Mesenchymal stem cell (in vitro differentiated cells and primary cell): ENCODE data around the gene MAP7D3.

ENCODE experiments used
- DNase-seq: peaks from one replicate; pipeline ENCODE4 v3.0.0-alpha.2; 2013
- H2AFZ ChIP-seq: one replicate; pipeline ENCODE4 v1.6.1; 2013; ENCODE audit warnings: low read depth, mild to moderate bottlenecking, control low read depth, inconsistent platforms, low read length, moderate library complexity
- H2AK5ac ChIP-seq: 2 replicates; pipeline ENCODE4 v1.6.1; 2013; ENCODE audit warnings: low read length, moderate library complexity, mild to moderate bottlenecking, inconsistent platforms; ENCODE audit not compliant: severe bottlenecking
- H2BK120ac ChIP-seq: one replicate; pipeline ENCODE4 v1.6.1; 2013; ENCODE audit warnings: low read depth, mild to moderate bottlenecking, inconsistent platforms, low read length, moderate library complexity
- H2BK12ac ChIP-seq, 2 experiments: one replicate each; pipeline ENCODE4 v1.6.1; 2013; ENCODE audit warnings: inconsistent platforms in 2 of 2, low read length in 2 of 2, mild to moderate bottlenecking in 2 of 2, moderate library complexity in 2 of 2, control low read depth in 1 of 2
- H2BK15ac ChIP-seq: one replicate; pipeline ENCODE4 v1.6.1; 2013; ENCODE audit warnings: mild to moderate bottlenecking, low read depth, inconsistent platforms; ENCODE audit not compliant: poor library complexity, severe bottlenecking
- H2BK5ac ChIP-seq: 2 replicates; pipeline ENCODE4 v1.6.1; 2013; ENCODE audit warnings: low read depth, mild to moderate bottlenecking, low read length, control low read depth, inconsistent platforms; ENCODE audit not compliant: poor library complexity, severe bottlenecking
- H3K14ac ChIP-seq, 2 experiments: one replicate each; pipeline ENCODE4 v1.6.1; 2013; ENCODE audit warnings: inconsistent platforms in 2 of 2, low read length in 2 of 2, control low read depth in 1 of 2, mild to moderate bottlenecking in 1 of 2, moderate library complexity in 1 of 2
- H3K18ac ChIP-seq, 2 experiments: one replicate each; pipeline ENCODE4 v1.6.1; 2013; ENCODE audit warnings: inconsistent platforms in 2 of 2, low read length in 2 of 2, control low read depth in 1 of 2, low read depth in 1 of 2, mild to moderate bottlenecking in 1 of 2
- H3K23ac ChIP-seq, 2 experiments: one replicate each; pipeline ENCODE4 v1.6.1; 2013; ENCODE audit warnings: inconsistent platforms in 2 of 2, low read length in 2 of 2, mild to moderate bottlenecking in 2 of 2, moderate library complexity in 2 of 2, control low read depth in 1 of 2
- H3K27ac ChIP-seq: 2 replicates; pipeline ENCODE4 v1.5.1; 2013; ENCODE audit warnings: mild to moderate bottlenecking, moderate library complexity, low read length, control low read depth, inconsistent platforms; ENCODE audit not compliant: poor library complexity, severe bottlenecking
- H3K27me3 ChIP-seq, 2 experiments: 2 replicates each; pipeline versions ENCODE4 v1.6.1 to v1.7.0; 2013; ENCODE audit warnings: low read length in 2 of 2, mild to moderate bottlenecking in 2 of 2, moderate library complexity in 2 of 2, control low read depth in 1 of 2, inconsistent platforms in 1 of 2; ENCODE audit not compliant: control insufficient read depth in 1 of 2, insufficient read depth in 1 of 2
- H3K36me3 ChIP-seq, 2 experiments: 2 replicates each; pipeline versions ENCODE4 v1.6.1 to v1.7.0; 2013; ENCODE audit warnings: low read length in 2 of 2, control low read depth in 1 of 2, inconsistent platforms in 1 of 2, low read depth in 1 of 2, mild to moderate bottlenecking in 1 of 2; ENCODE audit not compliant: insufficient read depth in 2 of 2, control insufficient read depth in 1 of 2
- H3K4ac ChIP-seq, 2 experiments: one replicate each; pipeline ENCODE4 v1.6.1; 2013; ENCODE audit warnings: inconsistent platforms in 2 of 2, low read length in 2 of 2, mild to moderate bottlenecking in 2 of 2, moderate library complexity in 2 of 2, control low read depth in 1 of 2, low read depth in 1 of 2
- H3K4me1 ChIP-seq: 2 replicates; pipeline ENCODE4 v1.6.1; 2013; ENCODE audit warnings: low read depth, low read length, control low read depth; ENCODE audit not compliant: control insufficient read depth, insufficient read depth
- H3K4me2 ChIP-seq: 2 replicates; pipeline ENCODE4 v1.6.1; 2013; ENCODE audit warnings: low read length, mild to moderate bottlenecking, inconsistent platforms; ENCODE audit not compliant: poor library complexity, severe bottlenecking
- H3K4me3 ChIP-seq, 2 experiments: 2 replicates each; pipeline versions ENCODE4 v1.5.1 to v1.7.0; 2013; ENCODE audit warnings: low read length in 2 of 2, mild to moderate bottlenecking in 2 of 2, control low read depth in 1 of 2, low read depth in 1 of 2; ENCODE audit not compliant: insufficient read depth in 1 of 2
- H3K79me1 ChIP-seq: replicated peaks from 2 replicates; pipeline ENCODE4 v1.6.1; 2013; ENCODE audit warnings: mild to moderate bottlenecking, control low read depth, low read length, inconsistent platforms; ENCODE audit not compliant: poor library complexity, severe bottlenecking
- H3K9ac ChIP-seq: 2 replicates; pipeline ENCODE4 v1.7.0; 2013; ENCODE audit warnings: mild to moderate bottlenecking, low read length, moderate library complexity
- H3K9me3 ChIP-seq: 2 replicates; pipeline ENCODE4 v1.7.0; 2013; ENCODE audit warnings: mild to moderate bottlenecking, low read length; ENCODE audit not compliant: control insufficient read depth
- H4K8ac ChIP-seq: one replicate; pipeline ENCODE4 v1.6.1; 2013; ENCODE audit warnings: inconsistent platforms, mild to moderate bottlenecking, low read length, moderate library complexity
- H4K91ac ChIP-seq: one replicate; pipeline ENCODE4 v1.6.1; 2013; ENCODE audit warnings: mild to moderate bottlenecking, low read length, inconsistent platforms
- WGBS: methylation state at CpG from one replicate; pipeline ENCODE4 v1.1.7; 2013; ENCODE audit warnings: mixed read lengths; 5-methylcytosine and 5-hydroxymethylcytosine counted together

Gene MAP7D3

GRCh38 chrX:136190038-136190713 lies 61.0 kb downstream of the MAP7D3 start:
- Histone ChIP-seq H3K36me3 (peaks cover 0 to 3% of the 10 kb centered on the region in 2 experiments), H4K91ac (no peak overlapping the region), H2BK12ac (no peak overlapping the region), H3K27me3 (peaks cover 0 to 13% of the 10 kb centered on the region in 2 experiments), H3K23ac (no peak overlapping the region), H2BK15ac (no peak overlapping the region), H2BK5ac (no peak overlapping the region), H3K14ac (no peak overlapping the region), H3K4me2 (no peak overlapping the region), H3K9me3 (no peaks in the 10 kb centered on the region), H3K18ac (no peak overlapping the region), H2BK120ac (no peak overlapping the region), H3K4me3 (no peak overlapping the region), H2AFZ (no peak overlapping the region), H3K4ac (no peak overlapping the region), H3K79me1 (peaks cover 2% of the 10 kb centered on the region), H3K9ac (no peak overlapping the region), H3K27ac (no peak overlapping the region), H4K8ac (no peak overlapping the region), H2AK5ac (no peak overlapping the region), H3K4me1 (peaks cover 9% of the 10 kb centered on the region)
- no peak for DNase-seq
- WGBS, result 99% methylated on average over 8 of the region's 10 CpGs

GRCh38 chrX:136189222-136189621 lies 62.0 kb downstream of the MAP7D3 start:
- no peak for DNase-seq
- WGBS, result no CpG with 5 or more reads among the region's 2 CpGs

DNA sequence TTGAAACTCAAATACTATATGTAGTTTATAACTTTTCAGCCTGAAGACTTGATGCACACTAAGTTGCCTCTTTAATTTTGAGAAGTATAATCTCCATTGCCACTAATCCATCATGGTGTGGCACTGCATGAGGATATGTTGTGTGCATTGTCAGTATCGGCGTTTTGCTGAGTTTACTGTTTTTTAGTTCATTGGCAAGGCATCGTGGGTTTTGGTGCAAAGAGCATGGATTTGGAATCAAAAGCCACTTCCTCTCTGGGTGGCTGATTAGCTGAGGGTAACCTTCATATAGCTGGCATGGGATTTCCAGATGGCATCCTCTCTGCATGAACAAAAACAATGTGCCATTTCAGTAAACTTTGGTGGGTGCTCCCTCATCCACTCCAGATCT lies 65.2 kb downstream of the MAP7D3 start:
- H3K9me3 ChIP-seq, result no peaks in the 10 kb centered on the region
- H3K4me1 ChIP-seq, result peaks cover 5% of the 10 kb centered on the region
- H2AFZ ChIP-seq, result no peak overlapping the region
- peaks cover 2% of the 10 kb centered on the region for H3K79me1 ChIP-seq
- peak overlapping the region; percentile 85 for H3K9ac ChIP-seq
- H3K27ac ChIP-seq, result no peak overlapping the region
- no peak overlapping the region for H3K14ac ChIP-seq
- peaks cover 0 to 3% of the 10 kb centered on the region in 2 experiments for H3K36me3 ChIP-seq
- H3K4me2 ChIP-seq, result no peak overlapping the region
- H3K23ac ChIP-seq, result no peak overlapping the region
- H2BK120ac ChIP-seq, result no peak overlapping the region
- peak overlapping the region in 1 of 2 experiments; percentile 36 for H3K4me3 ChIP-seq
- H4K8ac ChIP-seq, result peak overlapping the region; percentile 69
- H2BK5ac ChIP-seq, result no peak overlapping the region
- no peak overlapping the region for H3K4ac ChIP-seq
- 94% methylated on average over 2 of the region's 3 CpGs for WGBS
- no peak overlapping the region for H3K18ac ChIP-seq
- no peak overlapping the region for H4K91ac ChIP-seq
- H2BK12ac ChIP-seq, result no peak overlapping the region
- H2BK15ac ChIP-seq, result no peak overlapping the region
- H3K27me3 ChIP-seq, result peaks cover 0 to 13% of the 10 kb centered on the region in 2 experiments
- peak overlapping the region; percentile 36 for H2AK5ac ChIP-seq
- DNase-seq, result no peak

More at GRCh38 chrX:136189222-136189621, 62.0 kb downstream of the MAP7D3 start:
- no peak overlapping the region for H3K4me2 ChIP-seq
- peaks cover 2% of the 10 kb centered on the region for H3K79me1 ChIP-seq
- H2AFZ ChIP-seq, result no peak overlapping the region
- no peak overlapping the region for H3K18ac ChIP-seq
- no peak overlapping the region for H2BK12ac ChIP-seq
- no peak overlapping the region for H3K27ac ChIP-seq
- no peaks in the 10 kb centered on the region for H3K9me3 ChIP-seq
- H3K36me3 ChIP-seq, result peaks cover 0 to 3% of the 10 kb centered on the region in 2 experiments
- H3K23ac ChIP-seq, result no peak overlapping the region
- H3K14ac ChIP-seq, result no peak overlapping the region
- H2BK5ac ChIP-seq, result no peak overlapping the region
- peaks cover 9% of the 10 kb centered on the region for H3K4me1 ChIP-seq
- H2BK15ac ChIP-seq, result no peak overlapping the region
- H2BK120ac ChIP-seq, result no peak overlapping the region
- H2AK5ac ChIP-seq, result no peak overlapping the region
- no peak overlapping the region for H3K4me3 ChIP-seq
- no peak overlapping the region for H3K9ac ChIP-seq
- H4K91ac ChIP-seq, result no peak overlapping the region
- no peak overlapping the region for H3K4ac ChIP-seq
- peaks cover 0 to 9% of the 10 kb centered on the region in 2 experiments for H3K27me3 ChIP-seq
- H4K8ac ChIP-seq, result no peak overlapping the region

GRCh38 chrX:136185401-136186022 lies 65.7 kb downstream of the MAP7D3 start:
- no peak overlapping the region for H4K8ac ChIP-seq
- H3K36me3 ChIP-seq, result no peaks in the 10 kb centered on the region
- 0% methylated on average over 4 of the region's 8 CpGs for WGBS
- no peaks in the 10 kb centered on the region for H3K9me3 ChIP-seq
- peak overlapping the region in 1 of 2 experiments; percentile 36 for H3K4me3 ChIP-seq
- H3K9ac ChIP-seq, result peak overlapping the region; percentile 85
- H3K79me1 ChIP-seq, result peaks cover 2% of the 10 kb centered on the region
- no peak overlapping the region for H3K4ac ChIP-seq
- peak; percentile 63 for DNase-seq
- H2BK12ac ChIP-seq, result no peak overlapping the region
- no peak overlapping the region for H3K14ac ChIP-seq
- H3K27me3 ChIP-seq, result peaks cover 0 to 13% of the 10 kb centered on the region in 2 experiments
- no peak overlapping the region for H3K4me2 ChIP-seq
- H2BK120ac ChIP-seq, result no peak overlapping the region
- H2AFZ ChIP-seq, result no peak overlapping the region
- no peak overlapping the region for H2BK5ac ChIP-seq
- H3K23ac ChIP-seq, result no peak overlapping the region
- H2AK5ac ChIP-seq, result no peak overlapping the region
- no peak overlapping the region for H3K18ac ChIP-seq
- no peak overlapping the region for H2BK15ac ChIP-seq
- no peak overlapping the region for H3K27ac ChIP-seq
- no peak overlapping the region for H4K91ac ChIP-seq
- peaks cover 3% of the 10 kb centered on the region for H3K4me1 ChIP-seq
